IMR-90 (cell line): ENCODE results near the gene WDR17. TPM values are rescaled to one million over a fixed set of nuclear protein-coding genes. Genes with fewer than 3 reads are reported as not detected.

ENCODE experiments used
- ATAC-seq: fragments of 200-7000 bp; cut with Tn5 transposase; 2 replicates; pipeline ENCODE4 v1.9.1; 2020; ENCODE audit warnings: low read depth, mild to moderate bottlenecking, moderate library complexity
- BruUV-seq: library from RNA; stranded (reverse); fragments of 400-500 nt; replicated peaks from 2 replicates; lab custom pipeline; 2021; lab: Mats Ljungman, UMichigan
- CTCF ChIA-PET: fragments of 300-600 bp; formaldehyde crosslinking; extraction: SDS; loops from one replicate; lab custom pipeline; 2021; ENCODE audit warnings: antibody characterized with exemption; lab: Yijun Ruan, JAX
- POLR2A ChIA-PET: fragments of 300-600 bp; sonication (Branson Sonifier 250); formaldehyde crosslinking; loops from one replicate; lab custom pipeline; 2022; ENCODE audit warnings: antibody characterized with exemption; ENCODE audit not compliant: unreplicated experiment; lab: Charles Lee
- DNase-seq: peaks from one replicate; pipeline ENCODE4 v3.0.0; 2013
- H2AFZ ChIP-seq: replicated peaks from 2 replicates; pipeline ENCODE3; 2013; ENCODE audit warnings: low read length, mild to moderate bottlenecking; ENCODE audit not compliant: poor library complexity
- H2AK5ac ChIP-seq: 2 replicates; pipeline ENCODE4 v1.6.1; 2013; ENCODE audit warnings: low read depth, low read length, inconsistent platforms
- H2AK9ac ChIP-seq: replicated peaks from 2 replicates; pipeline ENCODE3; 2013; ENCODE audit warnings: mild to moderate bottlenecking, low read depth, low read length, moderate library complexity; ENCODE audit not compliant: poor library complexity
- H2BK120ac ChIP-seq: 2 replicates; pipeline ENCODE4 v1.6.1; 2013; ENCODE audit warnings: low read depth, low read length, inconsistent platforms
- H2BK15ac ChIP-seq: 3 replicates; pipeline ENCODE4 v1.6.1; 2013; ENCODE audit warnings: low read depth, low read length, inconsistent platforms
- H2BK20ac ChIP-seq: 2 replicates; pipeline ENCODE4 v1.6.1; 2013; ENCODE audit warnings: low read depth, mild to moderate bottlenecking, inconsistent platforms, low read length, moderate library complexity
- H2BK5ac ChIP-seq: 2 replicates; pipeline ENCODE4 v1.6.1; 2013; ENCODE audit warnings: mild to moderate bottlenecking, low read depth, low read length, inconsistent platforms; ENCODE audit not compliant: poor library complexity, severe bottlenecking
- H3K14ac ChIP-seq: replicated peaks from 2 replicates; pipeline ENCODE4 v1.6.1; 2013; ENCODE audit warnings: low read depth, low read length, inconsistent platforms
- H3K18ac ChIP-seq: 2 replicates; pipeline ENCODE4 v1.6.1; 2013; ENCODE audit warnings: low read depth, low read length, control low read depth
- H3K23ac ChIP-seq: 2 replicates; pipeline ENCODE4 v1.6.1; 2013; ENCODE audit warnings: low read depth, low read length, inconsistent platforms
- H3K27ac ChIP-seq: 2 replicates; pipeline ENCODE4 v1.5.1; 2013; ENCODE audit warnings: mild to moderate bottlenecking, control low read depth, low read length; ENCODE audit not compliant: insufficient read depth
- H3K27me3 ChIP-seq: 2 replicates; pipeline ENCODE4 v1.6.1; 2013; ENCODE audit warnings: low read length; ENCODE audit not compliant: control insufficient read depth, insufficient read depth
- H3K36me3 ChIP-seq: 2 replicates; pipeline ENCODE4 v1.6.1; 2013; ENCODE audit warnings: low read length, mixed read lengths; ENCODE audit not compliant: control insufficient read depth, insufficient read depth
- H3K4ac ChIP-seq: 2 replicates; pipeline ENCODE4 v1.6.1; 2013; ENCODE audit warnings: low read depth, low read length, inconsistent platforms
- H3K4me1 ChIP-seq: 2 replicates; pipeline ENCODE4 v1.6.1; 2013; ENCODE audit warnings: low read length, mixed read lengths; ENCODE audit not compliant: control insufficient read depth, insufficient read depth
- H3K4me2 ChIP-seq: 2 replicates; pipeline ENCODE4 v1.6.1; 2013; ENCODE audit warnings: low read depth, mild to moderate bottlenecking, control low read depth, low read length, moderate library complexity
- H3K4me3 ChIP-seq: 2 replicates; pipeline ENCODE4 v1.5.1; 2013; ENCODE audit warnings: low read depth, mild to moderate bottlenecking, control low read depth, low read length, moderate library complexity; ENCODE audit not compliant: insufficient read depth
- H3K56ac ChIP-seq: 2 replicates; pipeline ENCODE4 v1.6.1; 2013; ENCODE audit warnings: low read length, inconsistent platforms; ENCODE audit not compliant: insufficient read depth; ENCODE audit errors: extremely low read depth
- H3K79me1 ChIP-seq, 2 experiments: 2 replicates each; pipeline ENCODE4 v1.6.1; 2013; ENCODE audit warnings: low read length in 2 of 2, inconsistent platforms in 1 of 2, low read depth in 1 of 2
- H3K9ac ChIP-seq: 2 replicates; pipeline ENCODE4 v1.6.1; 2013; ENCODE audit warnings: low read depth, low read length, control low read depth
- H3K9me1 ChIP-seq: 2 replicates; pipeline ENCODE4 v1.6.1; 2013; ENCODE audit warnings: low read length, inconsistent platforms; ENCODE audit not compliant: insufficient read depth
- H3K9me3 ChIP-seq: 2 replicates; pipeline ENCODE4 v1.6.1; 2013; ENCODE audit warnings: low read length; ENCODE audit not compliant: control insufficient read depth, insufficient read depth
- H4K20me1 ChIP-seq: 2 replicates; pipeline ENCODE4 v1.6.1; 2013; ENCODE audit warnings: low read length, inconsistent platforms; ENCODE audit not compliant: insufficient read depth
- H4K5ac ChIP-seq: 2 replicates; pipeline ENCODE4 v1.6.1; 2013; ENCODE audit warnings: mild to moderate bottlenecking, low read depth, low read length, control low read depth
- H4K8ac ChIP-seq, 2 experiments: 2 replicates each; pipeline ENCODE4 v1.6.1; 2013; ENCODE audit warnings: low read depth in 2 of 2, low read length in 2 of 2, control low read depth in 1 of 2, inconsistent platforms in 1 of 2
- H4K91ac ChIP-seq: 2 replicates; pipeline ENCODE4 v1.6.1; 2013; ENCODE audit warnings: low read depth, low read length, inconsistent platforms; ENCODE audit not compliant: insufficient read depth
- MAZ ChIP-seq: IDR thresholded peaks from 2 replicates; pipeline ENCODE4 v1.6.1; 2012; ENCODE audit warnings: low read depth, mild to moderate bottlenecking, low read length, improper control_type of control experiment, moderate library complexity, borderline replicate concordance
- MXI1 ChIP-seq: IDR thresholded peaks from 2 replicates; pipeline ENCODE4 v1.6.1; 2012; ENCODE audit warnings: low read depth, mild to moderate bottlenecking, low read length, moderate library complexity, borderline replicate concordance
- POLR2A ChIP-seq: IDR thresholded peaks from 2 replicates; pipeline ENCODE4 v1.6.1; 2012; ENCODE audit warnings: mild to moderate bottlenecking, low read depth, low read length
- RCOR1 ChIP-seq: IDR thresholded peaks from 2 replicates; pipeline ENCODE4 v1.6.1; 2012; ENCODE audit warnings: mild to moderate bottlenecking, low read length, improper control_type of control experiment; ENCODE audit not compliant: insufficient replicate concordance
- USF2 ChIP-seq: fragments of 150-350 bp; IDR thresholded peaks from 2 replicates; pipeline ENCODE4 v1.6.1; 2017; ENCODE audit warnings: mild to moderate bottlenecking, antibody characterized with exemption, low read length, low read depth
- WGBS, 2 experiments: methylation state at CpG; one replicate each; pipeline versions ENCODE4 v1.1.5 to v1.1.7; 2013; ENCODE audit warnings: missing lambda C conversion rate in 2 of 2; ENCODE audit not compliant: insufficient read length in 1 of 2; ENCODE audit errors: extremely low coverage in 2 of 2; 5-methylcytosine and 5-hydroxymethylcytosine counted together
- dilution Hi-C: fragments of 300-500 bp; cut with HindIII; formaldehyde crosslinking; loops from one replicate; pipeline ENCODE4 v1.14.3; 2018; ENCODE audit warnings: low sequenced_read_pairs; ENCODE audit not compliant: unreplicated experiment
- in situ Hi-C: fragments of 300-500 bp; cut with MboI; formaldehyde crosslinking; loops from 3 replicates; pipeline ENCODE4 v1.14.3; 2019; ENCODE audit warnings: low sequenced_read_pairs, inconsistent platforms, mixed read lengths
- intact Hi-C: fragments of 100-400 bp; cut with micrococcal nuclease; formaldehyde crosslinking; loops from 2 replicates; pipeline ENCODE4 v1.10.0; 2022
- polyA plus RNA-seq, 3 experiments: library from polyadenylated mRNA; depleted of rRNA; stranded (reverse); fragments of >200 nt; gene quantifications; 2 replicates each; pipeline ENCODE4 v1.2.3, GENCODE V29; 2012; ENCODE audit warnings: low replicate concordance in 1 of 3
- total RNA-seq: library from RNA; depleted of rRNA; stranded (reverse); fragments of >200 nt; gene quantifications from 2 replicates; pipeline ENCODE4 v1.2.3, GENCODE V29; 2012

The WDR17 gene
- total and polyA plus RNA-seq, 2 of the 4 experiments (the other 2 are of a cell fraction), result 0.53 to 0.54 TPM

GRCh38 chr4:176195184-176195978, 129.7 kb downstream of the WDR17 start, which contains the start of gene SPATA4:
SPATA4 (minus strand) TSS chr4:176195585; CDS start chr4:176195562, 23 bp downstream.
- ChIA-PET CTCF (interaction anchor here (1.5 to 1.7 kb wide), 2 partner anchors 34 to 43 kb away, joined by 4 read pairs; no protein-coding TSS in a partner anchor), POLR2A (interaction anchor here (0.6 kb wide), 1 partner anchor 642 kb away, joined by 3 read pairs; no protein-coding TSS in a partner anchor)
- Histone ChIP-seq H4K91ac (peak within 1 kb of the TSS; percentile 72), H2BK5ac (peak within 1 kb of the TSS; percentile 92), H3K36me3 (no peaks in the 10 kb centered on the region), H3K27ac (peak within 1 kb of the TSS; percentile 88), H3K23ac (peak within 1 kb of the TSS; percentile 97), H3K56ac (peak within 1 kb of the TSS; percentile 91), H3K9me1 (no peaks in the 10 kb centered on the region), H3K18ac (peak within 1 kb of the TSS; percentile 82), H2AK5ac (0 out of 2 replicates have a peak within 1 kb of the TSS, but pooled peaks have one; percentile 43), H2BK15ac (peak within 1 kb of the TSS; percentile 90; the same call in 2 of the 3 replicates), H3K79me1 (no peaks in the 10 kb centered on the region), H2BK120ac (peak within 1 kb of the TSS; percentile 56; the same call in 1 of the 2 replicates), H2AFZ (peak within 1 kb of the TSS; percentile 99), H4K5ac (peak within 1 kb of the TSS; percentile 95), H4K20me1 (no peaks in the 10 kb centered on the region), H3K4me3 (peak within 1 kb of the TSS; percentile 58), H3K27me3 (no peaks in the 10 kb centered on the region), H2BK20ac (peak within 1 kb of the TSS; percentile 79), H3K4ac (peak within 1 kb of the TSS; percentile 91), H4K8ac (peak within 1 kb of the TSS; percentile 94 to 99), H3K9me3 (no peaks in the 10 kb centered on the region), H3K14ac (peak within 1 kb of the TSS; percentile 97), H3K4me1 (peaks cover 7% of the 10 kb centered on the region), H3K9ac (peak within 1 kb of the TSS; percentile 83), H2AK9ac (peak within 1 kb of the TSS; percentile 89), H3K4me2 (peak within 1 kb of the TSS; percentile 94)
- WGBS, 2 experiments, result 1% methylated on average over 19 of the region's 45 CpGs; no CpG with 5 or more reads in 1 of the 2 experiments
- BruUV-seq, result no TSS peak
- in situ Hi-C loops, result loop anchor here (10.0 kb wide), 1 partner anchor 79 kb away; no protein-coding TSS in a partner anchor
- ATAC-seq, result peak; percentile 97
- dilution Hi-C loops, result no loop called here
- TF ChIP-seq RCOR1 (no peak), MXI1 (peak; percentile 81; the same call in 1 of the 2 replicates), USF2 (peak; percentile 66; the same call in 1 of the 2 replicates), POLR2A (peak; percentile 81), MAZ (peak; percentile 72; the same call in 1 of the 2 replicates)
- intact Hi-C loops, result loop anchor here (1.0 to 5.0 kb wide), 3 partner anchors 42 to 123 kb away; partner anchors contain the start of gene SPCS3
- DNase-seq, result peak; percentile 89
